ENCODE results near the gene RNPC3. TPM values are rescaled to one million over a fixed set of nuclear protein-coding genes. Genes with fewer than 3 reads are reported as not detected.

Gene RNPC3
- total and polyA plus RNA-seq, 2 of the 8 experiments (the other 6 are each of a cell fraction or from before 2014, with no cell fraction given): 10.9 to 12.8 TPM

DNA sequence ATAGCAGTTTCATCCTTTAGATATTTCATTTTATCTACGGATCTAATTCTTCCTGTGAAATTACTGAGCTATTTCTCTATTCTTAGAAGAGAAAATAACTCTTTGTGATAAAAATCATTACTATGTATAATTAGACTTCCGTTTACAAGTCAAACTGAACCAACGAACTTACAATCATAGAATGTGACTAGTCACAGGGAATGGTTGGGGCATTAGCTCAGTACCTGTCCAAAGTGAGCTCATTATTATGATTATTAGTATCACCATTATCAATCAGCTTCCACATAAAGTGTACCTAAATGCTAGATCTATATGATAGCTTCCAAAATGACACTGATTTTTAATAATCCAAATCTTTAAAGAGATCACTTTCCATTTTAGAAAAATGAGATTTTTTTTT lies 58.4 kb downstream of the RNPC3 start (continued):
- TF ChIP-seq, protein P1, sequence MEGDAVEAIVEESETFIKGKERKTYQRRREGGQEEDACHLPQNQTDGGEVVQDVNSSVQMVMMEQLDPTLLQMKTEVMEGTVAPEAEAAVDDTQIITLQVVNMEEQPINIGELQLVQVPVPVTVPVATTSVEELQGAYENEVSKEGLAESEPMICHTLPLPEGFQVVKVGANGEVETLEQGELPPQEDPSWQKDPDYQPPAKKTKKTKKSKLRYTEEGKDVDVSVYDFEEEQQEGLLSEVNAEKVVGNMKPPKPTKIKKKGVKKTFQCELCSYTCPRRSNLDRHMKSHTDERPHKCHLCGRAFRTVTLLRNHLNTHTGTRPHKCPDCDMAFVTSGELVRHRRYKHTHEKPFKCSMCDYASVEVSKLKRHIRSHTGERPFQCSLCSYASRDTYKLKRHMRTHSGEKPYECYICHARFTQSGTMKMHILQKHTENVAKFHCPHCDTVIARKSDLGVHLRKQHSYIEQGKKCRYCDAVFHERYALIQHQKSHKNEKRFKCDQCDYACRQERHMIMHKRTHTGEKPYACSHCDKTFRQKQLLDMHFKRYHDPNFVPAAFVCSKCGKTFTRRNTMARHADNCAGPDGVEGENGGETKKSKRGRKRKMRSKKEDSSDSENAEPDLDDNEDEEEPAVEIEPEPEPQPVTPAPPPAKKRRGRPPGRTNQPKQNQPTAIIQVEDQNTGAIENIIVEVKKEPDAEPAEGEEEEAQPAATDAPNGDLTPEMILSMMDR (IDR thresholded peaks at IDR 0.05; ENCODE audit: control extremely low read depth in 1 of 3, insufficient read depth in 1 of 3, low read depth in 1 of 3, low read length in 3 of 3): no peak
- TF ChIP-seq NANOG (IDR thresholded peaks at IDR 0.05; ENCODE audit: insufficient read depth, low read depth, low read length, poor library complexity, severe bottlenecking) (no peak), EZH2 (IDR thresholded peaks at IDR 0.05; ENCODE audit: low read depth, low read length, severe bottlenecking) (no peak), SIX5 (IDR thresholded peaks at IDR 0.05; ENCODE audit: low read depth, low read length) (no peak), CTBP2 (IDR thresholded peaks at IDR 0.05; ENCODE audit: borderline replicate concordance, insufficient read depth, insufficient read length, low read length) (no peak), POLR2AphosphoS5 (IDR thresholded peaks at IDR 0.05; ENCODE audit: low read depth, low read length) (no peak), JUND (IDR thresholded peaks at IDR 0.05; ENCODE audit: low read length) (no peak), SP2 (IDR thresholded peaks at IDR 0.05; ENCODE audit: low read length) (no peak), BRCA1 (IDR thresholded peaks at IDR 0.05; ENCODE audit: low read depth, low read length) (no peak), TCF12 (IDR thresholded peaks at IDR 0.05; ENCODE audit: low read depth, low read length) (no peak)

Data from H1 (cell line).